IMR-90 (cell line): Measurements from ENCODE around the gene CNGA1. TPM values are rescaled to one million over a fixed set of nuclear protein-coding genes. Genes with fewer than 3 reads are reported as not detected.

Experiments used
- ATAC-seq: fragments of 200-7000 bp; cut with Tn5 transposase; 2 replicates; pipeline ENCODE4 v1.9.1; 2020; ENCODE audit warnings: low read depth, mild to moderate bottlenecking, moderate library complexity
- BruUV-seq: library from RNA; stranded (reverse); fragments of 400-500 nt; replicated peaks from 2 replicates; lab custom pipeline; 2021; lab: Mats Ljungman, UMichigan
- CTCF ChIA-PET: fragments of 300-600 bp; formaldehyde crosslinking; extraction: SDS; loops from one replicate; lab custom pipeline; 2021; ENCODE audit warnings: antibody characterized with exemption; lab: Yijun Ruan, JAX
- POLR2A ChIA-PET: fragments of 300-600 bp; sonication (Branson Sonifier 250); formaldehyde crosslinking; loops from one replicate; lab custom pipeline; 2022; ENCODE audit warnings: antibody characterized with exemption; ENCODE audit not compliant: unreplicated experiment; lab: Charles Lee
- DNase-seq: peaks from one replicate; pipeline ENCODE4 v3.0.0; 2013
- H2AFZ ChIP-seq: replicated peaks from 2 replicates; pipeline ENCODE3; 2013; ENCODE audit warnings: low read length, mild to moderate bottlenecking; ENCODE audit not compliant: poor library complexity
- H2AK5ac ChIP-seq: 2 replicates; pipeline ENCODE4 v1.6.1; 2013; ENCODE audit warnings: low read depth, low read length, inconsistent platforms
- H2AK9ac ChIP-seq: replicated peaks from 2 replicates; pipeline ENCODE3; 2013; ENCODE audit warnings: mild to moderate bottlenecking, low read depth, low read length, moderate library complexity; ENCODE audit not compliant: poor library complexity
- H2BK120ac ChIP-seq: 2 replicates; pipeline ENCODE4 v1.6.1; 2013; ENCODE audit warnings: low read depth, low read length, inconsistent platforms
- H2BK15ac ChIP-seq: 3 replicates; pipeline ENCODE4 v1.6.1; 2013; ENCODE audit warnings: low read depth, low read length, inconsistent platforms
- H2BK20ac ChIP-seq: 2 replicates; pipeline ENCODE4 v1.6.1; 2013; ENCODE audit warnings: low read depth, mild to moderate bottlenecking, inconsistent platforms, low read length, moderate library complexity
- H2BK5ac ChIP-seq: 2 replicates; pipeline ENCODE4 v1.6.1; 2013; ENCODE audit warnings: mild to moderate bottlenecking, low read depth, low read length, inconsistent platforms; ENCODE audit not compliant: poor library complexity, severe bottlenecking
- H3K14ac ChIP-seq: replicated peaks from 2 replicates; pipeline ENCODE4 v1.6.1; 2013; ENCODE audit warnings: low read depth, low read length, inconsistent platforms
- H3K18ac ChIP-seq: 2 replicates; pipeline ENCODE4 v1.6.1; 2013; ENCODE audit warnings: low read depth, low read length, control low read depth
- H3K23ac ChIP-seq: 2 replicates; pipeline ENCODE4 v1.6.1; 2013; ENCODE audit warnings: low read depth, low read length, inconsistent platforms
- H3K27ac ChIP-seq: 2 replicates; pipeline ENCODE4 v1.5.1; 2013; ENCODE audit warnings: mild to moderate bottlenecking, control low read depth, low read length; ENCODE audit not compliant: insufficient read depth
- H3K27me3 ChIP-seq: 2 replicates; pipeline ENCODE4 v1.6.1; 2013; ENCODE audit warnings: low read length; ENCODE audit not compliant: control insufficient read depth, insufficient read depth
- H3K36me3 ChIP-seq: 2 replicates; pipeline ENCODE4 v1.6.1; 2013; ENCODE audit warnings: low read length, mixed read lengths; ENCODE audit not compliant: control insufficient read depth, insufficient read depth
- H3K4ac ChIP-seq: 2 replicates; pipeline ENCODE4 v1.6.1; 2013; ENCODE audit warnings: low read depth, low read length, inconsistent platforms
- H3K4me1 ChIP-seq: 2 replicates; pipeline ENCODE4 v1.6.1; 2013; ENCODE audit warnings: low read length, mixed read lengths; ENCODE audit not compliant: control insufficient read depth, insufficient read depth
- H3K4me2 ChIP-seq: 2 replicates; pipeline ENCODE4 v1.6.1; 2013; ENCODE audit warnings: low read depth, mild to moderate bottlenecking, control low read depth, low read length, moderate library complexity
- H3K4me3 ChIP-seq: 2 replicates; pipeline ENCODE4 v1.5.1; 2013; ENCODE audit warnings: low read depth, mild to moderate bottlenecking, control low read depth, low read length, moderate library complexity; ENCODE audit not compliant: insufficient read depth
- H3K56ac ChIP-seq: 2 replicates; pipeline ENCODE4 v1.6.1; 2013; ENCODE audit warnings: low read length, inconsistent platforms; ENCODE audit not compliant: insufficient read depth; ENCODE audit errors: extremely low read depth
- H3K79me1 ChIP-seq, 2 experiments: 2 replicates each; pipeline ENCODE4 v1.6.1; 2013; ENCODE audit warnings: low read length in 2 of 2, inconsistent platforms in 1 of 2, low read depth in 1 of 2
- H3K9ac ChIP-seq: 2 replicates; pipeline ENCODE4 v1.6.1; 2013; ENCODE audit warnings: low read depth, low read length, control low read depth
- H3K9me1 ChIP-seq: 2 replicates; pipeline ENCODE4 v1.6.1; 2013; ENCODE audit warnings: low read length, inconsistent platforms; ENCODE audit not compliant: insufficient read depth
- H3K9me3 ChIP-seq: 2 replicates; pipeline ENCODE4 v1.6.1; 2013; ENCODE audit warnings: low read length; ENCODE audit not compliant: control insufficient read depth, insufficient read depth
- H4K20me1 ChIP-seq: 2 replicates; pipeline ENCODE4 v1.6.1; 2013; ENCODE audit warnings: low read length, inconsistent platforms; ENCODE audit not compliant: insufficient read depth
- H4K5ac ChIP-seq: 2 replicates; pipeline ENCODE4 v1.6.1; 2013; ENCODE audit warnings: mild to moderate bottlenecking, low read depth, low read length, control low read depth
- H4K8ac ChIP-seq, 2 experiments: 2 replicates each; pipeline ENCODE4 v1.6.1; 2013; ENCODE audit warnings: low read depth in 2 of 2, low read length in 2 of 2, control low read depth in 1 of 2, inconsistent platforms in 1 of 2
- H4K91ac ChIP-seq: 2 replicates; pipeline ENCODE4 v1.6.1; 2013; ENCODE audit warnings: low read depth, low read length, inconsistent platforms; ENCODE audit not compliant: insufficient read depth
- BHLHE40 ChIP-seq: fragments of 150-350 bp; IDR thresholded peaks from 2 replicates; pipeline ENCODE4 v1.6.1; 2016; ENCODE audit warnings: mild to moderate bottlenecking, low read depth, low read length
- ELK1 ChIP-seq: fragments of 150-350 bp; IDR thresholded peaks from 2 replicates; pipeline ENCODE4 v1.6.1; 2016; ENCODE audit warnings: low read depth, mild to moderate bottlenecking, low read length, moderate library complexity, borderline replicate concordance
- FOS ChIP-seq: fragments of 150-350 bp; IDR thresholded peaks from 2 replicates; pipeline ENCODE4 v1.6.1; 2016; ENCODE audit warnings: low read depth, low read length
- MAFK ChIP-seq: IDR thresholded peaks from 2 replicates; pipeline ENCODE4 v1.6.1; 2012; ENCODE audit warnings: low read depth, low read length, improper control_type of control experiment
- NFE2L2 ChIP-seq: fragments of 150-350 bp; IDR thresholded peaks from 2 replicates; pipeline ENCODE4 v1.6.1; 2016; ENCODE audit warnings: low read depth, mild to moderate bottlenecking, low read length
- RAD21 ChIP-seq: IDR thresholded peaks from 2 replicates; pipeline ENCODE4 v1.6.1; 2012; ENCODE audit warnings: low read length, improper control_type of control experiment
- RCOR1 ChIP-seq: IDR thresholded peaks from 2 replicates; pipeline ENCODE4 v1.6.1; 2012; ENCODE audit warnings: mild to moderate bottlenecking, low read length, improper control_type of control experiment; ENCODE audit not compliant: insufficient replicate concordance
- RFX5 ChIP-seq: IDR thresholded peaks from 2 replicates; pipeline ENCODE4 v1.8.0; 2012; ENCODE audit warnings: low read depth, mild to moderate bottlenecking, low read length, moderate library complexity
- SMC3 ChIP-seq: fragments of 150-350 bp; IDR thresholded peaks from 2 replicates; pipeline ENCODE4 v1.6.1; 2016; ENCODE audit warnings: low read depth, mild to moderate bottlenecking, antibody characterized with exemption, low read length, moderate library complexity
- WGBS, 2 experiments: methylation state at CpG; one replicate each; pipeline versions ENCODE4 v1.1.5 to v1.1.7; 2013; ENCODE audit warnings: missing lambda C conversion rate in 2 of 2; ENCODE audit not compliant: insufficient read length in 1 of 2; ENCODE audit errors: extremely low coverage in 2 of 2; 5-methylcytosine and 5-hydroxymethylcytosine counted together
- dilution Hi-C: fragments of 300-500 bp; cut with HindIII; formaldehyde crosslinking; loops from one replicate; pipeline ENCODE4 v1.14.3; 2018; ENCODE audit warnings: low sequenced_read_pairs; ENCODE audit not compliant: unreplicated experiment
- in situ Hi-C: fragments of 300-500 bp; cut with MboI; formaldehyde crosslinking; loops from 3 replicates; pipeline ENCODE4 v1.14.3; 2019; ENCODE audit warnings: low sequenced_read_pairs, inconsistent platforms, mixed read lengths
- intact Hi-C: fragments of 100-400 bp; cut with micrococcal nuclease; formaldehyde crosslinking; loops from 2 replicates; pipeline ENCODE4 v1.10.0; 2022
- polyA plus RNA-seq, 3 experiments: library from polyadenylated mRNA; depleted of rRNA; stranded (reverse); fragments of >200 nt; gene quantifications; 2 replicates each; pipeline ENCODE4 v1.2.3, GENCODE V29; 2012; ENCODE audit warnings: low replicate concordance in 1 of 3
- total RNA-seq: library from RNA; depleted of rRNA; stranded (reverse); fragments of >200 nt; gene quantifications from 2 replicates; pipeline ENCODE4 v1.2.3, GENCODE V29; 2012

The CNGA1 gene
- total and polyA plus RNA-seq, 2 of the 4 experiments (the other 2 are of a cell fraction): not detected

DNA sequence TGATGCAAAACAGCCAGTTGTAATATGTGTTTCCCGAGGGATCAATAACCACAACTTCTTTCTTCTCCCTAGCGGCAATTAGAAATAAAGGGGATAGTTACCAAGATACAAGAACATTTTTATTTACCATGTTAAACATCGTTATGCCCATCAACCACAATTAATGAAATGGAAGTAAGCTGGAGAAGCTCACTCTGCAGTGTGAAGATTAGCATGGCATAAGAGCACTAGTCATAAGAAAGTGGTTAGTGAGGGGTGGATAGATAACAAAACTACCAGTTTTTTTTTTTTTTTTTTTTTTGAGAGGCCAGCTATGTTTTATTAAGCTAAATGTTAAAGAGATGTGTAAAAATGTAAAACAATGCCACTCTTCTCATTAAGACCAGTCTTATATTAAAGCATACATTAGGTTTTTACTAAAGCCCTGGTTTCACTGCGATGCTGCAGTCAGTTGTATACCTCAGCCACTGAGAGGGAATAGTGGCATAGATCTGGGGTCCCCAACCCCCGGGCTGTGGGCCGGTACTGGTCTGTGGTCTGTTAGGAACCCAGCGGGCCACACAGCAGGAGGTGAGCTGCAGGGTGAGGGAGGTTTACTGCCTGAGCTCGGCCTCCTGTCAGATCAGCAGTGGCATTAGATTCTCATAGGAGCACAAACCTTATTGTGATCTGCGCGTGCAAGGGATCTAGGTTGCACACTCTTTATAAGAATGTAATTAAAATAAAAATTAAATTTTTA lies 74.2 kb downstream of the CNGA1 start:
- Histone ChIP-seq H3K4me2 (no peak overlapping the region), H2BK15ac (no peak overlapping the region), H3K56ac (no peak overlapping the region), H3K4me3 (no peak overlapping the region), H4K5ac (no peak overlapping the region), H2AK9ac (no peak overlapping the region), H4K20me1 (no peaks in the 10 kb centered on the region), H3K9me3 (no peaks in the 10 kb centered on the region), H3K27me3 (peaks cover 11% of the 10 kb centered on the region), H3K23ac (no peak overlapping the region), H3K9me1 (no peaks in the 10 kb centered on the region), H3K18ac (no peak overlapping the region), H3K4ac (no peak overlapping the region), H2BK120ac (no peak overlapping the region), H4K91ac (no peak overlapping the region), H2AFZ (no peak overlapping the region), H4K8ac (no peak overlapping the region), H3K27ac (no peak overlapping the region), H2BK20ac (no peak overlapping the region), H3K79me1 (no peaks in the 10 kb centered on the region), H3K9ac (no peak overlapping the region), H3K4me1 (no peaks in the 10 kb centered on the region), H3K14ac (no peak overlapping the region), H2AK5ac (no peak overlapping the region), H3K36me3 (no peaks in the 10 kb centered on the region), H2BK5ac (no peak overlapping the region)
- in situ Hi-C loops (no loop called here), intact Hi-C loops (no loop called here), dilution Hi-C loops (no loop called here)
- TF ChIP-seq FOS (no peak), RFX5 (no peak), NFE2L2 (no peak), RCOR1 (no peak), RAD21 (no peak), MAFK (no peak), BHLHE40 (no peak), SMC3 (no peak), ELK1 (no peak)
- no TSS peak for BruUV-seq
- 8% methylated on average over 2 of the region's 10 CpGs; no CpG with 5 or more reads in 1 of the 2 experiments for WGBS, 2 experiments
- ATAC-seq (no peak), DNase-seq (no peak)
- POLR2A ChIA-PET: no interaction called here
- CTCF ChIA-PET: interaction anchor here (0.5 kb wide), 1 partner anchor 43 kb away, joined by 7 read pairs; no protein-coding TSS in a partner anchor
